ENCODE measurements around the gene RGS7. TPM values are rescaled to one million over a fixed set of nuclear protein-coding genes. Genes with fewer than 3 reads are reported as not detected.
A peak's percentile ranks its signal among the peaks of the same experiment; 100 is the strongest.
"Not testable (repeated sequence)": the region's sequence is repeated elsewhere in the genome, so short reads cannot be mapped to it uniquely, and the experiment has no call there.

The RGS7 gene
- total RNA-seq, 1 donor from 2014 or later = 0.81 TPM

- DNase-seq (ENCODE audit: low spot score) = no peak
Observed at GRCh38 chr1:241208910-241209379, 148.1 kb downstream of the RGS7 start.

GRCh38 chr1:241203817-241204216 lies 153.2 kb downstream of the RGS7 start:
- no peak for DNase-seq (ENCODE audit: low spot score)

- peak; percentile 18 for DNase-seq (ENCODE audit: low spot score)
Observed at GRCh38 chr1:241202401-241202800, 154.6 kb downstream of the RGS7 start.

GRCh38 chr1:241186716-241187115 lies 170.3 kb downstream of the RGS7 start:
- no peak for DNase-seq (ENCODE audit: low spot score)

GRCh38 chr1:241181971-241182370 lies 175.0 kb downstream of the RGS7 start:
- no peak for DNase-seq (ENCODE audit: low spot score)

GRCh38 chr1:241181471-241181870 lies 175.5 kb downstream of the RGS7 start:
- no peak for DNase-seq (ENCODE audit: low spot score)

- DNase-seq (ENCODE audit: low spot score) = no peak
Observed at GRCh38 chr1:241180569-241180968, 176.4 kb downstream of the RGS7 start.

- no peak for DNase-seq (ENCODE audit: low spot score)
Observed at GRCh38 chr1:241177660-241178059, 179.3 kb downstream of the RGS7 start.

- no peak for DNase-seq (ENCODE audit: low spot score)
Observed at GRCh38 chr1:241172486-241172885, 184.5 kb downstream of the RGS7 start.

GRCh38 chr1:241171991-241172390 lies 185.0 kb downstream of the RGS7 start:
- no peak for DNase-seq (ENCODE audit: low spot score)

GRCh38 chr1:241167121-241167630 lies 189.8 kb downstream of the RGS7 start:
- no peak for DNase-seq (ENCODE audit: low spot score)

GRCh38 chr1:241166625-241167024 lies 190.4 kb downstream of the RGS7 start:
- DNase-seq (ENCODE audit: low spot score) = no peak

- DNase-seq (ENCODE audit: low spot score) = not testable (repeated sequence)
Observed at GRCh38 chr1:241165256-241165655, 191.7 kb downstream of the RGS7 start.

GRCh38 chr1:241163363-241163762 lies 193.6 kb downstream of the RGS7 start:
- DNase-seq (ENCODE audit: low spot score) = no peak

- DNase-seq (ENCODE audit: low spot score) = no peak
Observed at GRCh38 chr1:241161188-241161689, 195.8 kb downstream of the RGS7 start.

- DNase-seq (ENCODE audit: low spot score) = no peak
Observed at GRCh38 chr1:241157435-241157834, 199.6 kb downstream of the RGS7 start.

- DNase-seq (ENCODE audit: low spot score) = peak; percentile 87
Observed at GRCh38 chr1:241156231-241156965, 200.6 kb downstream of the RGS7 start.

- no peak for DNase-seq (ENCODE audit: low spot score)
Observed at GRCh38 chr1:241145881-241146280, 211.1 kb downstream of the RGS7 start.

- no peak for DNase-seq (ENCODE audit: low spot score)
Observed at GRCh38 chr1:241143765-241144442, 213.1 kb downstream of the RGS7 start.

- DNase-seq (ENCODE audit: low spot score) = no peak
Observed at GRCh38 chr1:241142493-241142892, 214.5 kb downstream of the RGS7 start.

- not testable (repeated sequence) for DNase-seq (ENCODE audit: low spot score)
Observed at GRCh38 chr1:241141646-241142045, 215.4 kb downstream of the RGS7 start.

- no peak for DNase-seq (ENCODE audit: low spot score)
Observed at GRCh38 chr1:241140670-241141069, 216.3 kb downstream of the RGS7 start.

GRCh38 chr1:241139047-241139446 lies 218.0 kb downstream of the RGS7 start:
- no peak for DNase-seq (ENCODE audit: low spot score)

Data from mucosa of gallbladder (tissue), 1 donor.